Large intestine (tissue), 3 donors: ENCODE measurements around the gene PXYLP1. TPM values are rescaled to one million over a fixed set of nuclear protein-coding genes. Genes with fewer than 3 reads are reported as not detected.

Source experiments
- DNase-seq, 2 donors: peaks; one replicate each; pipeline versions ENCODE4 v3.0.0 to v3.0.0-alpha.2; 2013
- H3K27ac ChIP-seq: one replicate; pipeline ENCODE4 v1.5.1; 2013; ENCODE audit warnings: low read length
- H3K27me3 ChIP-seq: 2 replicates; pipeline ENCODE4 v1.6.1; 2013; ENCODE audit warnings: low read length; ENCODE audit not compliant: control insufficient read depth, insufficient read depth
- H3K36me3 ChIP-seq: 2 replicates; pipeline ENCODE4 v1.6.1; 2013; ENCODE audit warnings: low read length; ENCODE audit not compliant: control insufficient read depth, insufficient read depth
- H3K4me1 ChIP-seq: one replicate; pipeline ENCODE4 v1.6.1; 2013; ENCODE audit warnings: low read length; ENCODE audit not compliant: control insufficient read depth, insufficient read depth
- H3K4me3 ChIP-seq: one replicate; pipeline ENCODE4 v1.5.1; 2013; ENCODE audit warnings: low read length
- H3K9me3 ChIP-seq: one replicate; pipeline ENCODE4 v1.6.1; 2013; ENCODE audit warnings: mild to moderate bottlenecking, low read depth, low read length, moderate library complexity; ENCODE audit not compliant: control insufficient read depth
- WGBS: methylation state at CpG from one replicate; pipeline ENCODE4 v1.1.5; 2013; ENCODE audit warnings: low lambda C conversion rate; ENCODE audit not compliant: insufficient coverage; 5-methylcytosine and 5-hydroxymethylcytosine counted together
- polyA plus RNA-seq: library from polyadenylated mRNA; unstranded; fragments of 120-200 nt; gene quantifications from one replicate; pipeline ENCODE4 v1.2.1, GENCODE V29; 2013

PXYLP1 gene
- polyA plus RNA-seq, 1 donor = 20.2 TPM

- no peaks in the 10 kb centered on the region for H3K9me3 ChIP-seq
- no CpG with 5 or more reads among the region's 3 CpGs for WGBS
- H3K27me3 ChIP-seq = no peaks in the 10 kb centered on the region
- H3K4me3 ChIP-seq = no peak overlapping the region
- H3K36me3 ChIP-seq = peaks cover 9% of the 10 kb centered on the region
- peaks cover 54% of the 10 kb centered on the region for H3K4me1 ChIP-seq
- DNase-seq = peak in 1 of 2 donors; percentile 72
- peak overlapping the region; percentile 92 for H3K27ac ChIP-seq
These were observed 112.2 kb downstream of the PXYLP1 start for GRCh38 chr3:141343865-141344271.

Other genes starting within 250 kb of the PXYLP1 start
- 2.2 TPM for gene SPSB4, start 180.5 kb upstream of the PXYLP1 start, polyA plus RNA-seq
- 147 TPM for gene ZBTB38, start 136.7 kb downstream of the PXYLP1 start, polyA plus RNA-seq